Mammary epithelial cell (primary cell): Measurements from ENCODE around the gene CROCC2.

Experiments
- EZH2 ChIP-seq: IDR thresholded peaks from 2 replicates; pipeline ENCODE4 v1.6.1; 2012; ENCODE audit warnings: low read length, inconsistent platforms, borderline replicate concordance
- TF ChIP-seq, protein P1 (sequence below), 2 donors: IDR thresholded peaks in 1 of 2; conservative IDR thresholded peaks in 1 of 2; 2 replicates each; pipeline ENCODE4 v1.5.1; 2011 to 2012; ENCODE audit warnings: inconsistent platforms in 2 of 2, low read length in 2 of 2, mild to moderate bottlenecking in 2 of 2, control low read depth in 1 of 2, low read depth in 1 of 2; ENCODE audit not compliant: insufficient read depth in 1 of 2; ENCODE audit errors: extremely low read depth in 1 of 2

DNA sequence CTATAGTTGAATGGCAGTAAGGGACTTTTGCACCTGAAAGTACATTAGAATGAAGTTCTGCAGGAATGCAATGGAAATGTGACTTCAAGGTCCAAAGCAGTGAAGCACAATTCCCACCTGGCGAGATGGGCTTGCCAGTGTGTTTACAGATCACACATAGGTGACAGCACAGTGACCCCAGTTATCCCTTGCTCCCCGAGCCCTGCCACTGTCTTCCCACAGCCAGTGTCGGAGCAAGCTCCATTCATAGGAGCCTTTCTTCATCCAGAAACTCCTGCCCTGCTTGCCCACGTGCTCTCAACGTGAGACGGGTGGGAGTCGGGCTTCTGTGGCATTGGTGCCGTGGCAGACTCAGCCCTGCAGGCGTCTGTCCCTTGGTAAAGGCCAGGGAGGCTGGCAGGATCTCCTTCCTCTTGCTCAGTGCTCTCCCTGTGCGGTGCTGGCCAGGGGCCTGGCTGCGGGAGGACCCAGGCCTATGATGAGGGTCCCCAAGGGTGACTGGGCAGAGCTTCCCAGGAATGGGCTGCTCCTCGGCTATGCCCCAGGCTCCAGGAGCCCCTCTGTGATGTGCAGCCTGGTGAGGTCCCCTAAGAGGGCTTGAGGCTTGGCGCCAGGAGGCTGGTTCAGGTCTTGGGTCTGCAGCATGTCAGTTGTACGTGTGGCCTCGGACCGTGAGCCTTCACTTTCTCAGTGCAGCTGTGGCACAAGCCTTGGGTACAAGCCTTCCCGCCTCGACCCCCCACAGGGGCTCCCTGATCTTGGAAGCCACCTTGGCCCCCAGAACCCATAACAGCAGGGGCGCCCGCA lies 132.4 kb downstream of the CROCC2 start:
- TF ChIP-seq, protein P1, sequence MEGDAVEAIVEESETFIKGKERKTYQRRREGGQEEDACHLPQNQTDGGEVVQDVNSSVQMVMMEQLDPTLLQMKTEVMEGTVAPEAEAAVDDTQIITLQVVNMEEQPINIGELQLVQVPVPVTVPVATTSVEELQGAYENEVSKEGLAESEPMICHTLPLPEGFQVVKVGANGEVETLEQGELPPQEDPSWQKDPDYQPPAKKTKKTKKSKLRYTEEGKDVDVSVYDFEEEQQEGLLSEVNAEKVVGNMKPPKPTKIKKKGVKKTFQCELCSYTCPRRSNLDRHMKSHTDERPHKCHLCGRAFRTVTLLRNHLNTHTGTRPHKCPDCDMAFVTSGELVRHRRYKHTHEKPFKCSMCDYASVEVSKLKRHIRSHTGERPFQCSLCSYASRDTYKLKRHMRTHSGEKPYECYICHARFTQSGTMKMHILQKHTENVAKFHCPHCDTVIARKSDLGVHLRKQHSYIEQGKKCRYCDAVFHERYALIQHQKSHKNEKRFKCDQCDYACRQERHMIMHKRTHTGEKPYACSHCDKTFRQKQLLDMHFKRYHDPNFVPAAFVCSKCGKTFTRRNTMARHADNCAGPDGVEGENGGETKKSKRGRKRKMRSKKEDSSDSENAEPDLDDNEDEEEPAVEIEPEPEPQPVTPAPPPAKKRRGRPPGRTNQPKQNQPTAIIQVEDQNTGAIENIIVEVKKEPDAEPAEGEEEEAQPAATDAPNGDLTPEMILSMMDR (conservative IDR thresholded peaks at IDR 0.05 in 1 of 2, IDR thresholded peaks at IDR 0.05 in 1 of 2; ENCODE audit: extremely low read depth in 1 of 2, insufficient read depth in 1 of 2, low read depth in 1 of 2, low read length in 2 of 2), result no peak
- TF ChIP-seq EZH2, result no peak
